Amniotic stem cell (primary cell): ENCODE results near the gene CFAP100.

Source experiments
- DNase-seq: peaks from one replicate; lab custom pipeline; 2025; lab: John Stamatoyannopoulos, UW

CFAP100 gene

DNA sequence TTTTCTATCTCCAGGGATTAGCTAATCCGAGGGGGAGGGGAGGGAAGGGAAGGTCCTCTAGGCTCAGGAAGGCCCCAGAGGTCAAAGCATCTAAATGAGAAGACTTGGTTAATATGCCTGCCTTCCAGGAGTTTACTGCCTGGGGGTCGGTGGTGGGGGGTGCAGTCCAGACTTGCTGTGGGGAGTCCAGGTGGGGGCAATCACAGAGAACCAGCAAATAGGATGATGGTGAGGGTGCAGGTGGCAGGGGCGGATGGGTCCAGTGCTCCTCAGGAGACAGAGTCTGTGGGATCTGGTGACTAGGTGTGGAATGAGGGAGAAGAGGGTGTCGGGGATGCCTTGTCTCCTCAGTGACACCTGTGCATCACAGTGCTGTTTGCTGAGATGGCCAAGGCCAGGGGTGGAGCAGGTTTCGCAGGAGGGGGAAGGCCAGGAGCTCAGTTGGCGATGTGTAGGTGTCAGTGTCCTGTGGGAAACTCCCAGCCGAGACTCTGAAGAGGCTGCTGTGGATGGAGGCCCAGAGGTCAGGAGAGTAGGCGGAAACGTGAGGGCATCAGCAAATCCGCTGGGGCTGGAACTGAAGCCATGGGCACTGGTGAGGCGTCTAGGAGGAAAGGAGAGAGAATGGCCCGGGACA lies 8.1 kb downstream of the CFAP100 start:
- no peak for DNase-seq

DNA sequence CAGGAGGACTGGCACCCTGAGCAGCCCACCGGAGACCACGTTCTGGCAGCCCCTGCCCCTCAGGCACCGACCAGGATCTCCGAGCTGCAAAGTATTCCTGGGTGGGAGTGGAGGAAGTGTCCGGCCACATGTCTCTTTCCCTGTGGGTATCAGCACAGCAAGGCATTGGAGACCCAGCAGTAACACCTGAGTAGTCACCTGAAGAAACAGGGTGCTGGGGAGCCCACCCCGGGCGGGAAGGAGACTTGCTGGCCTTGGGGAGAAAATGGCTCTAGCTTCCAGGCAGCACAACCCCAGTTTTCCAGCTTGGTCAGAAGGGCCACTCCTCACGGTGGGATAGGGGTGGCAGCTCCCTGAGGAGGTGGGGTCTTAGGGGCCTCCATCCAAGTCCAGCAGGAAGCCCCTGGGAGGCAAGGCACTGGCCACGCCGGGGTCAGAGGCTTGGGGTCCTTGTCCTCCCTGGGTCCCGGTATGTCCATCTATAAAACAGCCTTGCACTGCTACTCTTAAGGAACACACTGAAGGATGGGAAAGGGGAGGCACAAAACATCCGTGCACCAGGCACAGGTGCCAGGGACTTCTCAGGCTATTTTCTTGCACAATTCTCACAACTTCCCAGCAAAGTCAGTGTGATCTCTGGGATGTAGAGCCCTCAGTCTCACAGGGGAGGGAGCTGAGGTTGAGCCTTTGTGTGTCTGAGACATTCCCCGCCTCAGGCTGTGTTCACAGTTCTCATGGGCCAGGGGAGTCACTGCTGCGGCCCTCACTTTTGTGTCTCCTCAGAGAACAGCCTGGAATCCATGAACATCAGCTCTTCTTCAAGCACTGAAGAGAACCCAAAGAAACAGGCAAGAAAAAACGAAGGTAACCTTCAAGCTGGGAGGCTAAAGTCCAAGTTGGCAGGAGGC lies 11.9 kb downstream of the CFAP100 start:
- DNase-seq, result no peak

DNA sequence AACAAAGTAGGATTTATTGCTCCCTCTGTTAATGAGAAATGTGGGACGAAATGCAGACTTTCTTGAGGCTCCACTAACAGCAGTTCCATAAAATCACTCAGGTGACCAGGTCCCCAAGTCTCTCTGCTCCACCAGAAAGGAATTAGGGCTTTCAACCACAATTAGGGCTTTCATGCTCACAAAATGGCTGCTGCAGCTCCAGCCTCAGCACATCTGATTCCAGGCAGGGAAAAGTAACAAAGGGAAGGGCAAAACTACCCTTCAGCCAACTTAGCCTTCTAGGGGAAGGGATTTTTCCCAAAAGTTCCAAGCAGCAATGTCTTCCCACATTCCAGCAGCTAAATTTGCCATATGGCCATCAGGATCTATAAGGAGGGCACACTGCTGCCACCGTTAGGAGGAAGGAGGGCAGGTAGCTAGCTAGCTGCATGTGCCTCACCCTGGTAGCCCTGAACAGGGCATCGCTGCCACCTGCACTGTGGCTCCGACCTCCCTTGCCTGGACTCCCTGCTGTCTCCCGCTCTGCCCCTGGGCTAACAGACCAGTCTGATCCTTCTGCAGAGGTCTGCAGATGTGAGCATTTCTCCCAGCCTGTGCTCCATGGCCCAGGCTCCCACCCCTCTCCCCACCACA lies 12.8 kb downstream of the CFAP100 start:
- DNase-seq, result no peak

DNA sequence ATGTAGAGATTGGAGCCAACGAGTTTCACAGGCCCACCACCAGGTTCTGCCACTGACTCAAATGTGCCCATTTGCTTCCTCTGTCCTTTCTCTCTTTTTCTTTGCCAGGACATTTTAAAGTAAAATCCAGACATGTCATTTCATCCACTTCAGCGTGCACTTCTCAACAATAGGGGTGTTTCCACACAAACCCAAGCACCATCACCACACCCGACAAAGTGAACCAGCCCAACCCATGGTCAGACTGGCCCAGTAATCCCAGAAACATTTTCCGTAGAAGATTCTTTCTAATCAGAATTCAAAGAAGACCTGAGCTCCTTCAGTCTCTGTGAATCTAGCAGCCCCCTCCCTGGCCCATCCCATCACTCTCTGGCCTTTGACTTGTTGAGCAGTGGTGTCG lies 13.4 kb downstream of the CFAP100 start:
- no peak for DNase-seq

DNA sequence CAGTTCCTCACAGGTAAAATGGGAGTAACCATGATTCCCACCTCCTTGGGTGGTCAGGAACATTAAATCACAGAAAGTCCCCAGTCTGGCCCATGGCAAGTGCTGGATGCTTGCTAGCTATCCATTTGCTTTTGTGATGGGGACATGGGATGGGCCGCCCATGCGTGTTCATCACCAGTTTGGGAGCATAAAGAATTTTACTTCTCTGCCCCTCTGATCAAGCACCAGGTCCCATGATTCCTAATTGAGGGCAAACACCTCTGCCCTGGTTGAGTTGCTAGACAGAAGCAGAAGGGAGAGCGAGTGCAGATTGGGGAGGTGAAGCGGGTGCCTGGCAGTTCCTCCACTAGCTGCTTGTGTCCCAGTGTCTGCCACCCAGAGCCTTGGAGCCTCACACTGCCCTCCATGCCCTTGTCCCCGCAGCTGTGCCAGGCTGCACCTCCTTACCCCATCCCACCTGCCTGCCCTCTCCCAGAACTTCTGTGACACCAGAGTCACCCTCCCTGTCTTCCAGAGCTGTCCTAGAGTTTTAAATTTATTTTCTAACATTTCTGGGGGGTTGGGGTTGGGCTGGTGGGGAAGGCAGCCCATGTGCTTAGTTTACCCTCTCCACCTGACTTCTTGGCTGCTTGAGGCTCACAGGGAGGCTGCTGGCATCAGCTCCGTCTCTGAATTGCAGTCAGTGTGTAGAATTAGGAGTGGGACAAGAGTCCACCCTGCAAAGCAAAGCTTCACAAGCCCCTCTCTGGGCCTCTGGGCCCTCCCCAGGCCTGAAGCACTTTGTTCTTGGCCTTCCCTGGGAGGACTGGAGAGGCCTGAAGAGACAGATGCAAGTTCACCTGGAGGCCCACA lies 18.4 kb downstream of the CFAP100 start:
- no peak for DNase-seq

DNA sequence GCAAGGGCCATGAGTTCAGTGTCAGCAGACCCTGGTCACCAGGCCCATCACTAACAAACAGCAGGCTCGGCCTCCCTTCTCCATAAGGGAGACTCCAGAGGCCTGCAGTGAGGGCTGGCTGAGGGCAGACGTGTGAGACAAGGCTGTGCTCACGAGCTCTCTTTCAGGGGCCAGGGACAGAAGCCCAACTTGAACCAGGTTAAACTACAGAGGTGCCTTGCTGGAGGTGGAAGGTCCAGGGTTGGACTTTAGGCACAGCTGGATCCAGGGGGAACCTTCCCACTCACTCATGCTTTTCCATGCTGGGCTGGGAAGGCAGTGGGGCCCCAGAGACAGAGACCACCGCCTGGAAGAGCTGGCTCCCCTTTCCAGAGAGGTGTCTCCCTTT lies 19.0 kb downstream of the CFAP100 start:
- DNase-seq, result no peak

DNA sequence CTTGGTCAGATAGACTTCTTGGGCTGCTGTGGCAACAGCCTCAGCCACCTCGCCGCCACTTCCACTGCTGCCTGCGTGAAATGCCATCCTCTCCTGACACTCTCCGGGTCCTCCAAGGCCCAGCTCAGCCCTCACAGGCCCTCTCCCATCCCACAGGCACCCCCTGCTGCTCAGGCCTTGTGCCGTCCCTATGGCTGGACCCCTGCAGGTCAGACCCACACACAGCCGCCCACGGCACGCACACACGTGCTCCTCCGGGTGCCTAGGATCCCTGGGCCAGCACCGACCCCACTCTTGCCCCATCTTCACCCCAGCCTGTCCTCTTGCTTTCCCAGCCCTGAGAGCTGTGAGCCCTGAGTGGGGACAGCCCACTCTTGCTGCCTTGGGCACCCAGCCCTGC lies 19.7 kb downstream of the CFAP100 start:
- DNase-seq, result no peak

DNA sequence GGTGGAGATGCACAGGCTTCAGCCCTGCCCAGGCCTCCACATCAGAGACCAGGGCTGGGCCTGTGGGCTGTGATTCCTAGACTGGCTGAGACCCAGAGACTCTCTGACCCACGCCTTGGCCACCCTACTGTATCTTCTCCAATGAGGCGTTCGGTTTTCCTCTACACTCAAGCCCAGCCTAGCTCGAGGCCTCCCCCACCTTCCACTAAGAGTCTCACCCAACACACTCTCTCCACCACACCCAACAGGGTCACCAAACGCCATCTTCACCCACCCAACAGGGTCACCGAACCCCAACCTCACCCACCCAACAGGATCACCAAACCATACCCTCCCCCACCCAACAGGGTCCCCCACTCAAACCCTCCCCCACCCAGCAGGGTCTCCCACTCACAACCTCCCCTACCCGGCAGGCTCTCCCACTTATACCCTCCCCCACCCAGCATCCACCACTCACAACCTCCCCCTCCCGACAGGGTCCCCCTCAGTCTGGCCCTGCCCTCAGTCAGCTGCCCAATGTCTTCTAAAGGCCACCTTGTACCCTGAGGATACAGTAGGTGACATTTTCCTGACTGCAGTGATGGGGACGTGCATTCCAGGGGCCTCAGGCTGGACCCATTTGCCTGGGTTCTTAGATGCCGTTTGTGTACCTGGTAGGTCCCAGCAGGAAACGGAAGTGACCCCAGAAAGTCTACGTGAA lies 20.4 kb downstream of the CFAP100 start:
- no peak for DNase-seq

DNA sequence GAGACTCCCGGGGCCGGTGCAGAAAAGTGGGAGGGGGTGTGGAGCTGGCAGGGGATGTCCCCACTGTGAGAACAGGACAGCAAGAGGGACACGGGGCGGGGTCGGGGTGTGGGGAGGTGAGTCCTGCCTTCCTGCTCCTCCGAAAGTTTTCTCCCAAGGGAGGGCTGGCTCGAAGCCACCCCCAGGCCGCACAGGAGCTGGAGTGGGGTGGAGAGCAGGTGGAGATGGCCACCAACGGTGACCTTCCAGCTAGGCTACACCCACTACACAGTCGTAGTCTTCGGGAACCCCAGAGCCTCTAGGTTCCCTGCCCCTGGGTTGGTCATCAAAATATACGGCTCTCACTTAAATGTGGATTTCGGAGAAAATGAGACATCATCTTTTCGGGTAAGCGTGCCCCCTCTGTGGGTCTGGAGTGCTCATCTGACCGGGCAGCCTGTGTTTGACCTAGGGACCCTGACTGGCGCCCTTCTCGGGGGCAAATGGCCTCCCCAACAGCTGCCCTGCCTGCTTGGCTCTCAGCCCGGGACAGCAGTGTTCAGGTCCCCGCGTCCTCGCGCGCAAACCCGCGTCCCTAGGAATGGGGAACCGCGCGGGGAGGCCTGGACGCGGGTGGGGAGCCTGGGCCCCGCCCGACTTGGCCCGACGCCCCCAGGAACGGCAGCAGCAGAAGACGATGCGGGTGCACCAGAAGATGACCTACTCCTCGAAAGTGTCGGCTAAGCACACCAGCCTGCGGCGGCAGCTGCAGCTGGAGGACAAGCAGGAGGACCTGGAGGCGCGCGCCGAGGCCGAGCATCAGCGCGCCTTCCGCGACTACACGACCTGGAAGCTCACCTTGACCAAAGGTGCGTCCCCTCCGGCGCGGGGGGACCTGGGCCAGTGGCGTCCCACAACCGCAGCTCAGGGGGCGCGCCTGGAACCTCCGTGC lies 21.2 kb downstream of the CFAP100 start:
- no peak for DNase-seq

DNA sequence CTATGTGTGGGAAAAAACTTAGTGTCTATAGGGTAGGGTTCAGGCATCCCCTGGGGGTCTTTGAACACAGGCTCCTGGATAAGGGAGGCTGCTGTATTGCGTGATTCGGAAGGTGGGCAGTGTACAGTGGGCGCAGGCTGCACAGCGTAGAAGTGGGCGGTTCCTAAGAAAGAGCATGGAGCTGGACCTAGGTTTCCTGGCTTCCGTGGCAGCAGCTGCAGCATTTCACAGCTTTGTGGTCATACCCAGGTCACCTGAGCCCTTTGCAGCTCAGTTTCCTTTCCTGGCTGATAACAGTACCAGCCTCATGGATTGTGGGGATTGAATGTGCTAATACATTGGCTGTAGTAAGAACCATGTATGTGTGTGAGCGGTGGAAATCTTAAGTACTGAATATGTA lies 22.2 kb downstream of the CFAP100 start:
- no peak for DNase-seq

DNA sequence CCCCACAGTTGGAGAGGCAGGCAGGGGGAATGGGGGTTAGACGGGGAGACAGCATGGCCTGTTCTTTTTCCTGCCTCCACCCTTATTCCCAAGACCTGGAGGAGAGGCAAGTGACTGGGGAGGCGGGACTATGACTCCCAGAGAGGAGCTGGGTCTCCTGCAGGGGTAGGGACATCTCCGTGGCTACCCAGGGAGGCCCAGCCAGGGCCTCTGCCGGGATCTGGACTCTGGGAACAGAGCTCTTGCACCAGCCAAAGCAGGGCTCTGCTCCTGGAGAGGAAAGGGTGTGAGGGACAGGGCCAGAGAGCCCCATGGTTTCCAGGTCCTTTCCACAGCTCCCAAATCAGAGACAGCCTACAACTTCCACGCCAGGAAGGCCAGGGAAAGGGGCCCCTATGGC lies 22.8 kb downstream of the CFAP100 start:
- DNase-seq, result no peak

DNA sequence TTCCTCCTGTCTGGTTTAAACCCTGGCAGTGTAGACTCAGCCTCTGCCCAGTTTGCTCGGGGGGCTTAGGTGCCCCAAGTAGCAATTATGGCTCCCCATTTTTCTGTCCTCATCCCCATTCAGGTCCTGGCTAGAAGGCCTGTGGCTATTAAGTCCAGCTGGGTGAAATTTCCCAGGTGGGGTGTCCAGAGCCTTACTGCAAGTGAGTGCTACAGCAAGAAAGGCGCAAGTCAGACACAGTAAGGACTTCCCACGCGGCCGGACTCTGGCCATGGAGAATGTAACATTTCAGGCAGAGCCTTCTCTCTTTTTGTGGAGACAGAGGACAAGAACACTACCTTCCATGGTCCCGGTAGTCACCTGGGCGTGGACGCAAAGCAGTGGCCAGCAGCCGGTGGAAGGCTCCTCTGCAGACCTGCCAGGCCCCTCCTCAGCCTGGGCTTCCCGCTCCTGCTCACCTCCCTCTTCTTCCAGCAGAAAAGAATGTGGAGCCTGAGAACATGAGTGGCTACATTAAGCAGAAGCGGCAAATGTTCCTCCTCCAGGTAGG lies 23.3 kb downstream of the CFAP100 start:
- DNase-seq, result no peak

DNA sequence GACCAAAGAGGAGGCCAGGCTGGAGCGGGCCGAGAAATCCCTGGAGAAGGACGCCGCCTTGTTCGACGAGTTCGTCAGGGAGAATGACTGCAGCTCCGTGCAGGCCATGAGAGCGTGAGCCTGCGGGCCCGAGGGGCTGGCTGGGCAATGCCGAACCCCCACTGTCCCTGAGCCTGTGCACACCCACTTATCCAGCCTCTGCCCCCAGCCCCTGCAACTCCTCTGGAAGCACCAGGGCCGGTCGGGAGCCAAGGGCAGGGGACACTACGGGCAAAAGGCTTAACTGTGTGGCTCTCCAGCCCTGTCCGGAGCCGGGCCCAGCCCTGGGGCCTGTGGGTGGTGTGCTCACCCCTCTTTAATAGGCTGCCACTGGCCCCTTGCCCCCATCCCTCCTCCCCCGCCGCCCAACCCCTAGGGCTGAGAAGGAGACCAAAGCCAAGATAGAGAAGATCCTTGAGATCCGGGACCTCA lies 24.0 kb downstream of the CFAP100 start:
- DNase-seq, result no peak

DNA sequence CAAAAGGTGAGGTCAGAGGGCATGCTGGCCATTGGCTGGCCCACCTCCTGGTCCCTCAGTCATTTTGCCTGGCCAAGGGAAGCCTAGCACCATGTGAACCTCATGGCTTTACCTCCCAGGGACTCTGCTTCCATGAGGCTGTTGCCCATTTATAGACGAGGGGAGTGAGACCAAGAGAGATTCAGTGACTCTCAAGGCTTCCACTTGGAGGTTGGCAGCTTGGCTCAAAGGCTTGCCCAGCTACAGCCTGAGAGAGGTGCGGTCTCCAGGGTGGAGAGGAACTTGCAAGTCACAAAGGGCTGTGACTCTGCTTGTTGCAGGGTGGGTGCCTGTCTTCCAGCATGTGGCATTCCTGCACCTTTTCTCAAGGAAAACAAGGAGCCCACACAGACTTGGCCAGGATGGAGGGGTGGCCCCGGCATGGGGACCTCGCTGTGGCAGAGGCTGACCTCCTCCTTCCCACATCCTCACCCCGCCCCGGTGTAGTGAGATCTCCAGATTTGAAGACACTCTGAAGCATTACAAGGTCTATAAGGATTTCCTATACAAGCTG lies 24.5 kb downstream of the CFAP100 start:
- no peak for DNase-seq

DNA sequence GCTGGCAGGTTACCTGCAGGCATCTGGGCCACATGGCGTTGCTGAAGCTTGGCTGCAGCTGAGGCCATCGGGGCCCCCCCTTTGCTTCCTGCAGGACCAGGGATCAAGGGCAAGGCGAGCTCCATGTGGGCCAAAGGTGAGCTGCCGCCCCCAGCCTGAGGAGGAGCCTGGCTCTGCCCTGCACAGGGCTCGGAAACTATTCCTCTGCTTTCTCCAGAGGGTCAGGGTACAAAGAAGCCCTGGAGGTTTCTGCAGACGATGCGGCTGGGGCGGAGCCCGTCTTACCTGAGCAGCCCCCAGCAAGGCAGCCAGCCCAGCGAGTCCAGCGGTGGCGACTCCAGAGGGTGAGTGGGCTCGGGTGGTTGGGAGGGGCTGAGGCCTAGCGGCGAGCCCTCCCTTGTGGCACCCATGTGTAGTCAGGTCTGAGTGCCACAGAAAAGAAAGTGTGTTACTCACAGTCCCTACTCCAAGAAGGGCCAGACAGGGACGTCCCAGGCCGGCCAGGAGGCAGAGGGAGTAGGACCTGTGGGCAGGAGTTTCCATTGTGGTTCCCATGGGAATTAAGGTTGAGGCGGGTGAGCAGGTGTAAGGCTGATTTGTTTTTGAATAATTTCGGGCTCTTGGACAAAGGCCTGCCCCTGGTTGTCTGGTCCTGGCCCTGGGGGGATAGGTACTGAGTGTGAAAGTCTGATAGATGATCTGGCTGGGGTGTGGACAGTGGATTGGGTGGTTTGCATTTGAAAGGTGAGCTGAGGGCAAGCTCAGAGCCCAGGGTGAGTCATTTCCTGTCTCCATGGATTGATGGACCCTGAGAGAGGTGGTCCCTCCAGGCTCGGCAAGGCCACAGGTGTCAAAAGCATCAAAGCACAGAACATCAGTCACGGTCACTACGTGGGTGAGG lies 25.4 kb downstream of the CFAP100 start:
- no peak for DNase-seq

DNA sequence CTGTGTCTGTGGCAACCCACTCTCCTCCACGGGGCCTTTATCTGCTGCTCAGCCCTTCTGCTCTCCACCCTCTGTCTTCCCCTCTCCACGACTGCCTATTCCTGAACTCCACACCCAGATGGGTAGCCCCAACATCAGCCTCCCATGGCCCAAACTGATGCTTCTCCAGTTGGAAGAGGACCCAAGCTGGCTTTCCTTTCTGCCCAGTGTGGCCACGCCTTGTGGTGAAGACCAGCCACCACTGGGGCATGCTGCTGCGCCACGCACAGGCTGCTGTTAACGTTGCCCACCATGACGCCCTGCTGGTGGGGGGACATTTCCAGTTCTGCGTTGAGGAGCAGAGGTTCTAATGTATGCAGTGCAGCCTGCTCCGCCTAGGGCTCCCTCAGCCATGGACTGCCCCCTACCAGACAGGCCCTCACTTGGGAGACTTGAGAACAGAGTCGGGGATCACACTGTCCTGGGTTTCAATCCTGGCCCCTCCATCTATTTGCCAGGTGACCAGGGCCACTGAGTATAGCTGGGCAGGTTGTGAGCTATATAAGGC lies 26.9 kb downstream of the CFAP100 start:
- DNase-seq, result no peak

DNA sequence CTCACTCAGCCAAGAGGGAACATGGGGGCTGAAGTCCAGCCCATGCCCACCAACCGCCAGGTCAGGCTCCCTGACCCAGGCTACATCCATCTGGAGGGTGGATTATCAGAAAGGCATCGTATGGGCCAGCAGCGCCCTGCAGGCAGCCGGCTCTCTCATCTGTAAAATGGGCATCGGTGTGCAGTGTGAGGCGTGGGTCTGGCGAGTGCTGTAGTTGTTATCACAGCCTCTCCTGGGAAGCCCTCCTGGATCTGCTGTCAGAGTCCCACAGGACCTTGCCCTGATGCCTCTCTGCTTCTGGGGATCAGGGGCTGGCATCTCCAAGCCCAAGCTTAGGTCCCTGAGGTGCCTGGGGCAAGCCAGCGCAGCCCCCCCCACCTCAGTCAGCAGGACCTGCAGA lies 27.4 kb downstream of the CFAP100 start:
- DNase-seq, result no peak

DNA sequence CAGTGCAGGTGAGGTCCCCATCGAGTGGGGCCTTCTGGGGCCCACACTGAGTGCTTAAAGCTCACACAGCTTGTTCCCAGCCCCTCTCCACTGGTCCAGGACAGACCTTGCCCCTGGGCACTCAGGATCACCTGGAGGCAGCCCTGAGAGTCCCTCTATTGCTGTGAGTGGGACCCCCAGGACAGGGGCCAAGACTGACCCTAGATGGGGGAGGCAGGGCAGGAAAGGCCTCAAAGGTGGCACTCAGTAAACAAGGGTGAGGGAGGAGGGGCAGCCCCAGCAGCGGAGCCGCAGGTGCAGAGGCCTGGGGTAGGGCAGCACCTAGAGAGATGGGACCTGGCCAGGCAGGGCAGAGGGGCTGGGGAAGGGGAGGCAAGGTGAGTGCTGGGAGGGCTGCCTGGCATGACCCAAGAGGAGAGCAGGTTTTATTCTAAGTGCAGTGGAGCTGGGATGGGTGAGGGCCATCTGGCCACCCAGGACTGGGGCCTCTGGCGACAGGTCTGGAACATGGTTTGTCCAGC lies 27.9 kb downstream of the CFAP100 start:
- DNase-seq, result no peak
